DMS79 treated with DMSO at 0.1 percent for 48 hours (cell line): ENCODE results near the gene MELTF.

Experiments
- DNase-seq: peaks from one replicate; lab custom pipeline; 2025; lab: John Stamatoyannopoulos, UW

MELTF gene

GRCh38 chr3:197010556-197011351 lies 18.9 kb downstream of the MELTF start:
- no peak for DNase-seq

- DNase-seq = no peak
These were observed 20.0 kb downstream of the MELTF start for GRCh38 chr3:197009532-197010019.

- no peak for DNase-seq
These were observed 21.0 kb downstream of the MELTF start for GRCh38 chr3:197008436-197009209.

DNA sequence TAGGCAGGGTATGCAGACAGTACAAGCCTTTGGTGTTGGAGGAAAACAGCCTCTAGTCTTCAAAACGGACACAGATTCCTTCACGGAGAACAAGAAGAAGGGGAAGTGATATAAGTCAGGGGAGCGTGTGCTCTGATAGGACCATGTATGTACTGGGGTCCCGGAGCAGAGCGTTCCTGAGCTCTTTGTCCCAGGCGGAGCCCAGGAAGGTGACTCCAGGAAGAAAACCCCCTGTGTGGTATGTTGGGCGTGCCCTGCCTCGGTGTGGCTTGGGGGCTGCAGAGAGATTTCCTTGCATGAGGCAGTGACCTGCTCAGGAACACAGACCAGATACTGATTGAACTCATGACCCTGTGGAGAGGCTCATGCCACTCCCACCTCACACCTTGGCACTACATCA lies 21.7 kb downstream of the MELTF start:
- DNase-seq = no peak

- DNase-seq = no peak
These were observed 22.2 kb downstream of the MELTF start for GRCh38 chr3:197007296-197007940.

- DNase-seq = no peak
These were observed 22.8 kb downstream of the MELTF start for GRCh38 chr3:197006860-197007259.

DNA sequence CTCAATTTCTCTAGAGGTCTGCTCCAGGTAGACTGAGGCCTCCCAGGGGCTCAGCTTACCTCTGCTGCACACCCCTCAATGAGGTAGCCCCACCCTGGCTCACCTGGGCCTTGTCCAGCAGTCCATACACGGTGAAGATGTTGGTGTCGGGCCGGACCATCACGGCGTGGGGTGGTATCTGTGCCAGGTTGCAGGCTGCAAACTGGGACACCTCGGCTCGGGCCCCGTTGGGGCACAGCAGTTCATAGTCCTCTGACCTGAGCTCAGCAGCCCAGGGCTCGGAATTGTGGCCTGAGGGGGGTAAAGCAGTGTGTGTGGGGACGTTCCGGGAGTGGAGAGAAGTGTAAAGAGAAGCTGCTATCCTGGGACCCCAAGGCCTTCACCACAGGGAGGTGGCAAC lies 23.2 kb downstream of the MELTF start:
- no peak for DNase-seq

- DNase-seq = peak; percentile 89
These were observed 25.9 kb downstream of the MELTF start for GRCh38 chr3:197003461-197004385.

- peak; percentile 65 for DNase-seq
These were observed 26.7 kb downstream of the MELTF start for GRCh38 chr3:197002701-197003454.

DNA sequence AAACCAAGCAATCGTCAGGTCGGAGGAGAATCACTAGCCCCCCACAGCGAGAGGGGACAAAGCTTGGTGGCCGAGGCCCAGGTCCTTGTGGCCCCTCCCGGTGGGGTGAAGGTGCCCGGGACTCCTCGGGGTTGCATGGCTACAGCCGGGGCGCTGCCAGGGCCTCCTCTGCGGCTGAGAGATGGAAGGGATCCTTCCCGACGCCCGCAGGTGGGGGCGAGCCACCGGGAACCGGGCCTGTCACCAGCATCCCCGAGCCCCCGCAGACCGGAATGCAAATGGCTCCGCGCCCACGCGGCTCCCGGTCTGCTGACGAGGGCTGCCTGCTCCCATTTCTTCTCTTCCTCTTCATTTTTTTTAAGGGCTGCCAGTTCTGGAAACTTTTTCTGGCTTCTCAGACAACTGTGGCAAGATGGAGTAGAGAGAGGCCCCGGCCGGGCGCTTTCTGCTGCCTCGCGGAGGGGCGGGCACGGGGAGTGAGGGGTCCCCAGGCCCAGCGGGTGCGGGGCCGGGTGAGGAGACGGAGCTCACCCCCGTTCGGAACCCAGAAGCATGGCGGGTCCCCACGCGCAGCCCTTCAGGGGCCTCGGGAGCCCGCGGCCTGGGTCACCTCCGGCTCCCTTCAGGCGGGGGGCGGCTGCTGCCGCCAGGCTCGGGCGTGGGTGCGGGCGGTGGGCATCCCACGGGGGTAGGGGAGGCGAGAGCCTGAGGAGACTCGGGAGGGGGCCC lies 27.5 kb downstream of the MELTF start:
- no peak for DNase-seq

- DNase-seq = no peak
These were observed 28.3 kb downstream of the MELTF start for GRCh38 chr3:197001106-197001971.

DNA sequence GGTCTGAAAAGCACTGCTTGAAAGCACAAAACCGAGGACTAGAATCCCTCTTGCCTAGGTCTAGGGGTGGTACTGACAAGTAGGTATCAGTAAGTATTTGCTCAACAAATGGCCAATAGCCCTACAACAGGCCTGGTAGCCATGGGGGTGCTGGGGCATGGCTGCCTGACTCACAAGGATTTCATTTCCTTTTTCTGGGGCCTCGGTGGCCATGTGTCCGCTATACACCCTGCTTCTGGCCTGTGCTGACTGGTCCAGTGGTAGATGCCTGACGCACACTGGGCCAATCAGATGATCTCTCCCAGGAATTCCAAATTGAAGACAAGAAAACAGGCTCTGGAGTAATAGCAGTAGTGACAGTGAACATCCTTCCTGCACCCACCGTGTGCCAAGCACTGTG lies 29.4 kb downstream of the MELTF start:
- DNase-seq = no peak

GRCh38 chr3:196998966-196999760 lies 30.5 kb downstream of the MELTF start:
- DNase-seq = no peak

- DNase-seq = no peak
These were observed 32.3 kb downstream of the MELTF start for GRCh38 chr3:196997311-196997710.

DNA sequence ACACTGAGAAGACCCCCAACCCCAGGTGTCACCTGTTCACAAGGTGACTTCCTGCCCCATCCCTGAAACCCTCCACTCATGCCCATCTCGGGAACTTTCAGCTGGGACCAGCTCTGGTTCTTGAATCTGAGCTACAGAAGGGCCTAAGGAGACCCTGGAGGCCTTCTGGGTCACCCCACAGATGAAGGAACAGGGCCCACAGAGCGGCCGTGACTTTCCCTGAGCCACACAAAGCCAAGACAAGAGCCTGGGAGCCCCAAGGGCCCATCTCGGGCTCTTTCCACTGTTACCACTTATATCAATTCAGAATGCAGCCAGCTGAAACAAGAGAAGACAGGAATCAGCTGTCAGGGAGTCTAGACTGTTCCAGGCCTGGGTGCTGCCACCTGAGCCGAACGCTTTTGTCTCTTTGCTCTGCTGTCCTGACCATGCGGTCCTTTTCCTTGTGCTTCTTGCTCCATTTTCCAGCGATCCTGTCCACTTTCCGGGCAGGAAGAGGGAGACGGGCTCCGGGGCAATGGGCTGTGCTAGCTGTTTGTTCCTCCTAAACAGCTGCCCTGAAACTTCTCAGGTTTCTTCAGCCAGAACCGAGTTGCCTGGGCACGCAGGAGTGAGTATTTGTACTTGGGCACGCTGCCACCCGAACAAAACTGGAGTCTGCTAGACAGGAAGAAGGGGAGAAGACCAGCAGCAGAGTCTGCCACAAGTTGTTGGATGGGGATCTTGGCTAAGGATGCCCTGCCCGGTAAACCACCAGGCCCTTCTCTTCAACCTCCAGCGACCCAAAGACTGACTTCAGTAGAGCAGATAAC lies 33.0 kb downstream of the MELTF start:
- peak; percentile 99 for DNase-seq

GRCh38 chr3:196995646-196996355 lies 33.8 kb downstream of the MELTF start:
- DNase-seq = peak; percentile 69

GRCh38 chr3:196995027-196995426 lies 34.6 kb downstream of the MELTF start:
- DNase-seq = no peak
